NCI-H526 treated with DMSO at 0.1 percent for 48 hours (cell line): ENCODE results near the gene TBC1D4.
A peak's percentile ranks its signal among the peaks of the same experiment; 100 is the strongest.
"Not testable (repeated sequence)": the region's sequence is repeated elsewhere in the genome, so short reads cannot be mapped to it uniquely, and the experiment has no call there.

Source experiments
- DNase-seq: peaks from one replicate; lab custom pipeline; 2025; lab: John Stamatoyannopoulos, UW

TBC1D4 gene

GRCh38 chr13:75360170-75360569 lies 121.8 kb downstream of the TBC1D4 start:
- no peak for DNase-seq

DNA sequence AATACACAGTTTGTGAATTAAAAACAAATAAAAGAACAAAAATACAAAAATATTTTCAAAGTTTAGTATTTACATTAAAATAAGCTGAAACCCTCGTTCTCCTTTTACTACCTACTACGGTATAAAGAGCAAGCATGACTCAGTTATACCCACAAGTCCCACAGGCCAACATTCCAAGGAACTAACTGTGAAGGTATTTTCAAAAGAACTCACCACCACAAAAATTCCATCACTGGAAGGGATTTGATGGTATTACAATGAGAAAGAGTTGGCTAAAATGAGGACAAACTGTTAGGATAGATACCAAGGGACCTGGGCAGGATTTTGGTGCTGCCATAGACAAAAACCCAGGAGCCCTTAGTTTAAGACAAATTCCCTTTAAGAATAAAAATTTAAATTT lies 122.7 kb downstream of the TBC1D4 start:
- DNase-seq: no peak

GRCh38 chr13:75357576-75358289 lies 124.2 kb downstream of the TBC1D4 start:
- peak; percentile 38 for DNase-seq

DNA sequence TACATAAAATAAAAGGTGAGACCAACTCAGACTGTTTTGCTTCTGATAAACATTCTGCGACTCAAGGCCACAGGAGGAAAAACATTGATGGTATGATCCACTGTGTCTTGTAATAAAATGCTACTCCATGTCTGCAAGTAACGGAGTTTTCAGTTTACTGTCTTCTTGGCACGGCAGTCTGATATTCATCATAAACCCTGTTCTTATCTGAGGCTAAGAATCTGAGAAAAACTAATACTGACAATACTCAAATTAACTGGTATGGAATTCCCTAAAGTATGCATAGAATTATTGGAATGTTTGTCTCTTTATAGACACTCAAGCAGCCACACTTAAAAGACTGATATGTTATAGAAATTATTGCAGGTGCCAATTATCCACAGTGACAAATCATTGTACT lies 125.5 kb downstream of the TBC1D4 start:
- no peak for DNase-seq

GRCh38 chr13:75355609-75356008 lies 126.4 kb downstream of the TBC1D4 start:
- DNase-seq: no peak

- DNase-seq: no peak
These were observed 128.2 kb downstream of the TBC1D4 start for GRCh38 chr13:75353781-75354193.

- DNase-seq: no peak
These were observed 129.2 kb downstream of the TBC1D4 start for GRCh38 chr13:75352641-75353327.

- DNase-seq: not testable (repeated sequence)
These were observed 130.4 kb downstream of the TBC1D4 start for GRCh38 chr13:75351538-75351937.

DNA sequence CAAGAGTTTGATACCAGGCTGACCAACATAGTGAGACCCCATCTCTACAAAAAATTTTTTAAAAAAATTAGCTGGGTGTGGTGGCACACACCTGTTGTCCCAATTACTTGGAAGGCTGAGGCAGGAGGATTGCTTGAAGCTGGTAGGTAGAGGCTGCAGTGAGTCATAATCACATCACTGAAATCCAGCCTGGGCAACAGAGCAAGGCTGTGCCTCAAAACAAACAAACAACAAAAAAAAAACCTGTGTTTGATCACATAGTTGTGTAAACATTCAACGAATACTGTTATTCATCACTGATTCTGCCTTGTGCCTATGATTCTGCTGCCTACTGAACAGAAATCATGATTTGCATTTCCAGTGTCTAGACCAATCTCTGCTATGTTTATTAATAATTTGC lies 134.0 kb downstream of the TBC1D4 start:
- DNase-seq: no peak

DNA sequence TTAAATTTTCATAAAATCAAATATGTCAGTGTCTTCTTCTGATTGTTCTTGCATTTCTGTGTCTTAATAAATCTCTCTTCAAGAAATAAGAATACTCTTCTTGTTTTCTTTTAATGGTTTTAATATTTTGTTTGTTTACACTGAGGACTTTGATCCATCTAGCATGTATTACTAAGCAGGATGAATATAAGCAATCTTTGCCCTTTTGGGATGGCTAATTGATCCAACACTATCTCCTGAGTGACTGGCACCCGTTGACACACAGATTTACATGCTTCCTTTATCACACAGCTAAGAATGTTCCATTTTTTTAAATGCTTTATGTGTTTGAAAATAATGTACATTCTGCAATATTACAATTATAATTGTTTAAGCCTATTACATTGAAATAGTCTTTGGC lies 134.5 kb downstream of the TBC1D4 start:
- no peak for DNase-seq

GRCh38 chr13:75345193-75345592 lies 136.8 kb downstream of the TBC1D4 start:
- DNase-seq: no peak

DNA sequence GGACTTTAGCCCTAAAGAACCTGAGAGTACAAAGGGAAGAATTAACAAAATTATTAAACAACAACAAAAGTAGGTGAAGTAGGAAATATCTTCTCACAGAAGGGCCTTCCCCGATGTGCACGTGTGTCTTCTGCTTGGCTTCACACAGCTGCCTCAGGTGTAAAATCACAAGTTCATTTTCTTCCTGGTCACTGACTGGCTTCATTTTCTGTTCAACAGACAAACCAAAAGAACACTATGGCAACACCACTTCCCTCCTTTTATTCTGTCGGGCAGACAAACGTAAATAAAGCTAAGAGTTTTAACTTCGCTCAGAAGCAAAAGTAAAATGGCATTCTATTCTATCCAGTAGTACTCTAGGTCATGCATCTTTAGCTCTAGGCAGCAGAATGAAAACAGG lies 140.9 kb downstream of the TBC1D4 start:
- no peak for DNase-seq

GRCh38 chr13:75339635-75340374 lies 142.2 kb downstream of the TBC1D4 start:
- DNase-seq: no peak

DNA sequence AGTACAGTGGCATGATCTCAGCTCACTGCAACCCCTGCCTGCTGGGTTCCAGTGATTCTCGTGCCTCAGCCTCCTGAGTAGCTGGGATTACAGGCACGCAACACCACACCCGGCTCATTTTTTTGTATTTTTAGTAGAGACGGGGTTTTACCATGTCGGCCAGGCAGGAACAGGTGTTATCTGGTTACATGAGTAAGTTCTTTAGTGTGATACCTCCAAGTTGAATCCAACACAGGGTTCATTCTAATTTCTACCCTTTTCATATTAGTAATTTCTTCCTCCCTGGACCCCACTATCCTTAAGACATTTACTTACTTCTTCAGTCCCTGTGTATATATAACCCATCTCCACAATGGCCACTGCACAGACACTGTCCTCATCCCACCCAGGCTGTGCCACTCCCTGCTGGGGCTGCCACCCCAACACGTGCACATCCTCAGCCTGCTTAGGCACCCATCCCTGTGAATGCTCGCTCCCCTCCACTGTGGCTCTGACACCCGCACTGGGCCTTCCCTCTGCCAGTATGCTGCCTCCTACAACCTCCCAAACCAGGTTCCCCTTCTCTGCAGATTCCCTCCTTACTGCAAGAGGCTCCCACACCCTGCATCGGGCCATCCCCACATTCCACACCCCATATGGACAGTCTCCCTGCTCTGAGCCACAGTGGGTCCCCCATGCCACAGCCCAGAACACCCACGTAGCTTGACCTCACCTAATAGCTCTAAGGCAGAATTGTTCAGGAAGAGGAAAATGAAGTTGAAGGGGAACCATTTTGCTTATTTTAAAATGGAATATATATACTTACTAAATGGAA lies 147.1 kb downstream of the TBC1D4 start:
- no peak for DNase-seq

GRCh38 chr13:75333103-75333502 lies 148.9 kb downstream of the TBC1D4 start:
- DNase-seq: no peak

GRCh38 chr13:75331792-75332349 lies 150.1 kb downstream of the TBC1D4 start:
- DNase-seq: no peak

DNA sequence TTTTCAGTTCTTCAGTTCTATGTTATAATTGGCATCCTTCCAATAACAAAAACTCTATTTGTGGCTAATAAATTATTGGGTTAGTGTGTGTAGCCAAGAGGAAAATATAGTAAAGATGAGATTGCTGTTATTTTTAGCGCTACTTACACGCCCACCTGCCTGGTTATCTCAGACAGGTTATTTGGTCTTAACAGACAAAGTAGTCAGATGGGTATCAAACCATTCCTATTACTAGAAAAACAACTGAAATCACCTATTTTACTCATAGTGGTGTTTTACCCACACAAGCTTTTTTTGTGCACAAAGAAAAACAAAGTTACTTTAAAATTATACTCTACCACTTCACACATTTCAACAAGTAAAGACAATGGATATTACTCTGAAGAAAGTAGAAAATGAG lies 151.2 kb downstream of the TBC1D4 start:
- no peak for DNase-seq

GRCh38 chr13:75329723-75330122 lies 152.2 kb downstream of the TBC1D4 start:
- no peak for DNase-seq

- DNase-seq: no peak
These were observed 152.9 kb downstream of the TBC1D4 start for GRCh38 chr13:75329097-75329496.

DNA sequence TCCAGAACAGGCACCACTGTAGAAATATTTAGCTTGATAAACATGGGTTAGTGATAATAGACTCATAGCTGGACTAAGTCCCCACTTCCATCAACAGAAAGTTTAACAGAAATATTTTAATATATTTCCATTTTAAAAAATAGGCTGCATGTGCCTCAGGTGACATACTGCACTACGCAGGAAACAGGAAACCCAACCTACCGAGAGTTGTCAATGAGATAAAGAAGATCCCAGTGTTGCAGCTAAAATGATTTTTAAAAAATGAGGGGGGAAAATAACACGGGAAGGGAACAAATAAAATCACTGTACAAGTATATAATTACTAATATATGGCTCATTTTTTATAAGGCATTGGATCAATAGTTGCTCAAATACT lies 154.8 kb downstream of the TBC1D4 start:
- no peak for DNase-seq

DNA sequence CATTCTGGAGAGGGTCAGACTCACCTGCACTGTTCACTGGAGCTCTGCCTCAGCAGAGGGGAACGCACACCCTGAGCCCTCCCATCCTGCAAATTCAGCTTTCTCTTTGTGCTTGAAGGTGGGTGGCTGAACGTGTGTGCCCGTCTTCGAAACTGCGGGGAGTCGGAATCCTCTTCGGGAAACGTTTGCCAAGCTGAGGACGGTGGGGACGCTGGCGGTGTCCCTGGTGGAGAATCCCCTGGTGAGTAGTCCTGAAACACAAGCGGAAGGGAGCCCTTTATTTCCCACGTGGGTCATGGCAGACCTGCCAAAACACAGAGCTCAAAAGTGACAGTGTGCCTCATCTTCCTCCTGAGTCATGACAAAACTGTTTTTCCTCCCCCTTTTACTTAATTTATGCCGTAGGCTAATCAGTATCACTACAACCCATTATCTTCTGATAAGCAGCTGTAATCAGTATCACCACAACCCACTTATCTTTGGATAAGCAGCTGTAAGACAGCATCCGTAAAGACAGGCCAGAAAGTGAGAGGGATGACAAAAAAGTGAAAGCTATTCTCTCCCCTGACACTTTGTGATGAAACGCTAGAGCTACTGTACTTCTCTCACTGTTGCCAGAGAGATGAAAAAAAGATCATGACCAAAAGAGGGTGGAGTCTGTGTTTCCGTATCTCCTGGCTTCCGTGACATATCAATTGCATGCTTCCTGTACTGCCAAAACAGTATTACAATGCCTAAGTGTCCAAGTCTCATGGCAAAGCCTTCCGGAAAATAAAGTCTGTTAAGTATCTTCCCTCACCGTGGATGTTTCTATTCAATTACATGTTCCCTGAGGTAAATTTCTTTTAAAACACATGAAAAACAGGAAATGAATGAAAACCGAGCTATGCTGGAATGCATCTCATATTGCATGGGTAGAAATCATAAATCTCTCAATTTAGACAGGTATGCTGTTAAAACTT lies 155.5 kb downstream of the TBC1D4 start:
- DNase-seq: no peak
